OCI-M2 (cell line): Measurements from ENCODE around the gene HEG1.

Experiments used
- DNase-seq: peaks from one replicate; lab custom pipeline; 2025; ENCODE audit not compliant: unreplicated experiment; lab: John Stamatoyannopoulos, UW

HEG1 gene

DNA sequence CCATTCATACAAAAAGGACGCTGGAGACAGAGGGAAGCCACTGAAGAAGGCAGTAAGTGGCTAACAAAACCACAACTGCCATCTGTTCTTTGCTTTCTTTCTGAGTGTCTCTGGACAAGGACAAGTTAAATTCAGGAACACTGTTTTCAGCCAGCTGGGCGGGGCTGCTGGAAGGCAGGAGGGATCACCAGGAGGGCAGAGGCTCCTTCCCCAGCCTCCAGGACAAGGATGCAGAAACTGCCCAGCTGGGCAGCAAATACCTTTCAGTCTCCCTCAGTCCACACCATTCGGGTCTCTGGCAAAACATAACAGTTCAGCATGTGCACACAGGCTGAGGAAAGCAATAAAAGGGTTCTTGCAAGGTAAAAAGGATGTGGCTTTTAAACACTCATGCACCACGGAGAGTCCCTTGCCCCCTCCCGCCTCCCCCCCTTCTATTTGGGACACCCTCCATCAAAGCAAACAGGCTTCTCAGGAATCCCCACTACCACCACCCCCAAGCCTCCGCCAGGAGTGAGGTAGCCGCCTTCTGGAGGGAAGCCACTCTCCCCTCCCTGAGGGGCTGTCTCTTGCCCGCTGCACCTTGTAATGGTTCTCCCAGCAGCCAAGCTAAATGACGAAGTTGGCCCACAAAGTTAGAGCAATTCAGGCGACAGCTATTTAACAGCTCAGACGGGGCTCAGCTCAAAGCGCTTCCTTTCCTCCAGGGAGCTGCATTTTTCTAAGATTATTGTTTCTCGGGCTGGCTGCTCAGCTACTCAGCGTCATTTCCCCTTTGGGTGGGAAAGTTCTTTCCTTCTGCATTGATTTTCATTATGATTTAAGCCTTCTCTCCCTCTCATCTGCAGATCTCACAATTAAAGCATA lies 3.8 kb downstream of the HEG1 start:
- no peak for DNase-seq

DNA sequence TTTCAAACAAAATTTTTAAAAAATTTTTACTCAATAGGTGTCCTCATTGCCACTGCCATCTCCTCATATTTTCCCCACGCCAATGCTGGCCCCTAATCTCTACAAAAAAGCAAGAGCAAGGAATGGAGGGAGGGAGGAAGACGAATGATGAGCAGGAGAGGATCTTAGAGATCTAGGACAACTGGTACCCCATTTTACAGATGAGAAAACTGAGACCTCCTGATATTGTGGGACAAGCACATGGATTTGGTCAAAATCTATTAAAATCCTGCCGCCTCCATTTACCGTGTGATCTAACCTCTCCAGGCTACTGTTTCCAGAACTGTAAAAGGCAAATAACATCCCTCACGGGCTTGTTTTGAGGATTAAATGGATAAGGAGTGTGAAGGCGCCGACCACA lies 4.6 kb downstream of the HEG1 start:
- no peak for DNase-seq

DNA sequence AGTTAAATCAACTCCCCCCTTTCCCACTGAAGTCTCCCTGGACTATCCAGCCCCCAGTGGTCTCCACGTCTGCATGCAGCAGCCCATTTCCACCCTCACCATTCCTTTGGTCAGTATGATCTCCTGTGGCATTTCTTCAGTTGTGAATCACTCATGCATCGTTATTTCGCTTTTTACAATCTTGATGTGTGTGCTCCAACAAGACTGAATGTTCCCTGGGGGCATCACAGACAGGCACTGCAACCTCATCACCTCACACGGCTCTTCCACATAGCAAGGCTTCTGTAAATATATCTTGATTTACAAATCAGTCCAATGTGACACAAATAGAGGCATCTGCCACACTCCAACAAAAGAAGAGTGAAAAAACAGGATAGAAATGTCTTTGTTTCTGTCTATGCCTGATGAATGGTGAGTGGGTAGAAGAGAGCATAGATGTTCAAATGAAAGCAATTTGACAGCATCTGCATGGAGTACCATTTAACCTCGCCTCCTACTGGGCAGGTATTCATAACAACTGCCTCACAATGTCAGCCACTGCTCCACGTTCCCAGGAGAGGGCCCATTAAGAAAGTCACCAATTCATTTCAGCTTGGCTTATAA lies 5.2 kb downstream of the HEG1 start:
- no peak for DNase-seq

DNA sequence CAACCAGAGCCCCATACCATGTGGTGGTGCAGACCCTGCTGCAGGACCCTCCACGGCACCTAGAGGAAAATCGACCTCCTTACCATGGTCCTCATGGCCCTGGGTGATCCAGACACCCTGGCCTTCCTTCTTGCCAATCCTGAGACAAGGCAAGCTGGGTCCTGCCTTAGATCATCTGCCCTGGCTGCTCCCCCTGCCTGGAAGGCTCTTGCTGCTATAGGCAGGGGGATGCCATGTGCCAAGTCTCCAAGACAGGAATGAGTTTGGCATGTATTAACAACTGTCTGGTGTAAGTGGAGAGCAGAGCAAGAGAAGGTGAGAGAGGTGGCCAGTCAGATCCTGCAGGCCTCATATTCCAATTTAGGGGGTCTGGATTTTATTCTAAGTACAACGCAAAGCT lies 7.5 kb downstream of the HEG1 start:
- no peak for DNase-seq

DNA sequence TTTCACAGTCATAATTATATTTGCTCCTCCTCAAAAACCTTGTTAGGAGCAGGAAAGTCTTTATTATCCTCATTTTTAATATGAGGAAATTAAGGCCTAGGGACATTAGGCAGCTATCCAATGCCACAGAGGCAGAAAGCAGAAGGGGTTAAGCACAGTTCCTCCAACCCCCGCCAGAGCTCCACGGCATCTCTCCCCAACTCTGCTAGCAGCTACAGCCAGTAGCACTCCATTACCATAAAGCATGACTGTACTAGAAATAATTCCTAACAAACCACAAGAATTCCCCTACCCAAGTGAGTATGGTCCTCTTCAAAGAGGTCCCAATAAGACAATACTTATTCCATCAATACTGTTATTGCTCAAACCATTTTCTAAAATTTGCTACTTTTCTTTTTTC lies 9.8 kb downstream of the HEG1 start:
- DNase-seq: no peak

DNA sequence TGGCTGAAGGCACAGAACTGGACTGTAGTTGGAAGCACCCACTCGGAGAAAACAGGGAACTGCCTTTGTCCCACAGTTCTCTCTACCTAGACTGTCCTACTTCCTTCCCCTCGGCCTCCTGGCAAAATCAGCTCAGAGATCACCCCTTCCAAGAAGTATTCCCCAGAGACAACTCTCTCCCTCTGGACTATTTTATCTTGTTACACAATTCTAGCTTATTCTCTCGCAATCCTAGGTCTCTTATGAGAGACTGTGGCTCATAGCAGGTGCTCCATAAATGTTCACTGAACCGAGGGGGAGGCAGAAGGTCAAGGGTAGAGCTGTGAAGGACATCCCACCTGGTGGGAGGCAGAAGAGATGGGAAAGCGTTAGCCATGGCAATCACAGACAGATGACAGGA lies 10.6 kb downstream of the HEG1 start:
- no peak for DNase-seq

DNA sequence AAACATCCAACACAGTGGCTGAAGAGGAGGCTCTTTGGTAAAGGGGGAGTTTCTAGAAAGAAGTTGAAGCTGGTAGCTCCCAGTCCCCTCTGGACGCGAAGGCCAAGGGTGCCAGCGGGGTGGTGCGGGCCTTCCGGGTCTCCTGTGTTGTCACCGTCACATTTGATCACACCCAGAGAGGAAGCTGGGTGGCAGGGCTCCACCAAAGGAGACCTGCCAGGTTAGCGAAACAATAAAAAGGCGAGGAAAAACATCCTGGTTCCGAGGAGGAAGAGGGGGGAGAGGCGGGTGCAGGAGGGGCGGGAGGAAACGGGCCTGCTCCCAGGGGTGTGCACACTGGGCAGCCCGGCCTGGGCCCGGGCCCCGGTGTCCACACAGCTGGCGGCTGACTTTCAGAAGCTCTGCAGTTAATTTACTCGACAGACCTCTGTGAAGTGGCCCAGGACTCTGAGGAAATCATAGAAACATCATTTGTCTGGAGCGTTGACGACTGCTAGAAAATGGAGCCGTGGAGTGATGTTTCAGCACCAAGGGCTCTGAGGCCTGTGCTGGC lies 12.1 kb downstream of the HEG1 start:
- no peak for DNase-seq

DNA sequence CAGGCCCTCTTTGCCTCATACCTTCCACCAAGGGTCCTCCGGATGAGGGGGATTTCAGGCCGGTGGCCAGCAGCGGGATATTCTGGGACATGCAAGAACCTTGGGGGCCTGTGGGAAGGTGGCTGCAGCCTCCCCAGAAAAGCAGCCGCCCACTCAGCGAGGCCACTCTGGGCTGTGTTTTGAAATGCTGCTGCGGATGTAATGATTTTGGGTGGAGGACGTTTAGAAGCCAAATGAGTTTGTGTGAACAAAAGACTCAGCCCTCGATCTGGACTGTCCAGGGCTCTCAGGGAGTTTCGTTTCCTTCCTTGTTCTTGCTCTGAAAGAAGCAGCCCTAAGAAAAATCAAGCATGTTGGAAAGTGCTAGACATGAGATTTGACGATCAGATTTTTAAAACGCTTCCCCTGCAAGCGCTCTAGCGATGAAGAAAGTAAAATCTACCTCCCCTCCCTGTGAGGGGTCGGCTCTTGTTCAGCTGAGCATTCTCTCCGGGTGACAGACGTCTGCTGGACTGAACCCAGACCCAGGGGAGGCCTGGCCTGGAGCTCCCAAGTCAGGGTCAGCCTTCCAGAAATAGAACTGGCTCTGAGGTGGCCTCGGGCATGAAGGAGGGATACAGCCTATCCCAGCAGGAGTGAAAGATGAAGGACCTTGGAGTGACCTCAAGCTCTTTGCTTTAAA lies 12.9 kb downstream of the HEG1 start:
- no peak for DNase-seq

DNA sequence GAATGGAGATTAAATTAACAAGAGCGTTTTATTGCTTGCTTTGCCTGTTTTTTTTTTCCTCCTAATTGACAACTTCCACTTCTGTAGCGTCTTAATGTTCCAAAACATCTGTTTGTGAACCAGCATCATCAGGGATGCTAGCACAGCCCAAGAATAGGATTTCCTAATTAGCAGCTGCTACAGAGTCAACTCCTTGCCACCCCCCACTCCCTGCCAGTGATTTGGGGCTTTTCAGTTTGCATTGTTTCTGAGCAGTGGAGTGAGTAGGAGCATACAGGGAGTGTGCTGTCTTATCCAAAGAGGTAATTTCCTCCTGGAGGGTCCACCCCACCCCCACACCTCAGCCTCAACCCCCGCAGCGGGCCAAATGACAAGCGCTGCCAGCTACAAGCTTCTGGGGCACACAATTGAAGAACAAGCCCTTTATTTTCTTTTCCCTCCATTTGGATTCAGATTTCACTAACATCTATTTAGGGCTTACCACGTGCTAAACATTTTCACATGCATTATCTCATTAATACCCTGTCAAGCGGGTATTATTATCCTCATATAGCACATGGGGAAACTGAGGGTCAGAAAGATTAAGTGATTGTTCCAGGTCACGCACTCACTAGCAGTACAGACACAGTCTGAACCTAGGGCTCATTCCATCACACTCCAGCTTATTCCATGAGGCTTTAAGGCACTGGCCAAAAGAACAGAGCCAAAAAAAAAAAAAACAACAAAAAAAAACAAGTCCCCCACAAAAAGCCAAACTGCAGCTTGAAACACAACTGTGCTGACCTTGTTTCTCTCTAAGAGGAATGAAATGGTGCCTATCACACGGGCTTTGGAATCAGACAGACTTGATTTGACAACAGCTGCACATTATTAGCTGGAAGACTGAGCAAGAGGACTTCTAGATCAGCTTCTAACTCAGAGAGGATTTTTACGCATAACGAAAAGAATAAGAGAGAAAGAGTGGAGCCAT lies 16.4 kb downstream of the HEG1 start:
- DNase-seq: no peak

DNA sequence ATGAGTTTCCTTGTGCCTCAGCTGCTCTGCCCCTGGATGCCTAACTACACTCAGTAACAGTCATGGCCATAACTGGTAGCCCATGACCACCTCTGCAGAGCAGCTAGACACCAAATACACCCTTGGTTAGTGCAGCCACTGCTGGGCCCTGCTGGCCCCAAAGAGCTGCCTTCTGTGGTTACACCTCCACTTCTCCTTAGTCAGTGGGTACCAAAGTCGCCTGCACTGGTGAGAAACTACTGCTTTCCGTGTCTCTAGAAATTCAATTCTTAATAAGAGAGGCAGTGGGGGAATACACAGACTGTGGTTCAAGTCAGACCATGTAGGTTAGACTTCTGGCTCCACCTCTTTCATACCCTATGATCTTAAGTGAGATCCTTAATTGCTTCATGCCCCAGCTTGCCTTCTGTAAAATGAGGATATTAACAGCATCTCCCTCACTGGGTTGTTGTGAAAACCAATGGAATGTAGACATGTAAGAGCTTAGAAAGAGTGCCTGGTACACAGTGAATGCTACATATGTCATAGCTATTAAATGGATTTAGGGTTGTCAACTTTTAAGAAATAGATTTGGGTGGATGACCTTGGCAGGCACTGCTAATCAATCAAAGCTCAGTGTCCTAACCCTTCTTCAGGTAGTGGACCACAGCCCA lies 18.2 kb downstream of the HEG1 start:
- no peak for DNase-seq

DNA sequence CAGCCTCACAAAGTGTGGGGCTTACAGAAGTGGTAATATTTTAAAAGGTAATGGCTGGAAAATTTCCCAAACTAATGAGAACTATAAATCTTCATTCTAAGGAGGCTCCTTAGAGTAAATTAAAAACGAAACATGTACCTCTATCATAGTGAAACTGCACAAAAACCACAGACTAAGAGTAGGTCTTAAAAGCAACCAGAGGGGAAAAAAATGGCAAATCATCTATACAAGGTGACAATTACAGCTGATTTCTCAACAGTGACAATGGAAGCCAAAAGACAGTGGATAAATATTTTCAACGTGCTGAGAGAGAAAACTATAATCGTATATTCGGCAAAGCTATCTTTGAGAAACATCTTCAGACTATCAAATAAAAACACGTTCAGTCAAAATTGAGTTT lies 20.6 kb downstream of the HEG1 start:
- DNase-seq: no peak

DNA sequence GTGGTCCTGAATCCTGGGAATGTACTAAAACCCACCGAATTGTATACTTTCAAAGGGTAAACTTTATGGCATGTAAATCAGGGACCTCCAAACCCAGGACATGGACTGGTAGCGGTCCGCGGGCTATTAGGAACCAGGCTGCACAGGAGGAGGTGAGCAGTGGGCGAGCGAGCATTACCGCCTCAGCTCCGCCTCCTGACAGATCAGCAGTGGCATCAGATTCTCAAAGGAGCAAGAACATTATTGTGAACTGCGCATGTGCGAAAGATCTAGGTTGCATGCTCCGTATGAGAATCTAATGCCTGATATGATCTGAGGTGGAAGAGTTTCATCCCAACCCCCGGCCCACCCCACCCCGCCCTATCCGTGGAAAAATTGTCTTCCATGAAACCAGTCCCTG lies 22.2 kb downstream of the HEG1 start:
- no peak for DNase-seq

DNA sequence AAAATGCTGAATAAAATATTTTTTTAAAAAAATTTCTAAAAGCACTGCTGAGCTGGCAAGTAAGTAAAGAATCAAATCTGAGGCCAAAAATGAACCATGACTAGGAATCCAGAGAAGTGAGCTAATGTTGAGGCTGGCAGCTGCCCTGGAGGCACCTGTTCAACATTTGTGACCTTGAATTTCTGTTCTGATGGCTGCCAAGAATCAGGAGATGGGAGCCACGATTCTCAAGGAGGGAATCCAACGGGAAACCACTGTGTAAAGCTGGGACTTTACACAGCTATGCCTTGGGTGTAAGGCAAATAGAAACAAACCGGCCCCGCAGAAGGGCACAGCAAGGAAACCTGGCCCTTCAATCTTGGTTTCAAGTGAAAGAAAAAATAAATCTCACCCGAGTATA lies 22.7 kb downstream of the HEG1 start:
- DNase-seq: no peak

DNA sequence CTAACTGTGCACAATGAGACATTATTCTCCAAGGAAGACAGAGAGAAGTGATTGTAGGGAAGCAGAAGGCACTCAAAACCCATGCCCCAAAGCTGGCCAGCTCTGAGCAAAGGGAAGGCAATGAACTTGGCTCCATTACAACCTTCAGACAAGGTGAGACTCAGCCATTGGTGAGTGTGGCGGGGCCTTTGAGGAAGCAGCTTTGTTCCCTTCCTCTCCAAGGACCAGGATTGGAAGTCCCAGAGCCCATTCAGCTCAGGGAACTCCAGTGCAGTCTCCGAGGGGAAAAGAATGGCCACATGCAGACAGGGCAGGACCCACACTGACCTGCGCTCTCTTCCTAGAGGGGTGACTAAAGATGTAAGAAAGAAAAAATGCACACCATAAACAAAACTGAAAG lies 23.1 kb downstream of the HEG1 start:
- DNase-seq: no peak

DNA sequence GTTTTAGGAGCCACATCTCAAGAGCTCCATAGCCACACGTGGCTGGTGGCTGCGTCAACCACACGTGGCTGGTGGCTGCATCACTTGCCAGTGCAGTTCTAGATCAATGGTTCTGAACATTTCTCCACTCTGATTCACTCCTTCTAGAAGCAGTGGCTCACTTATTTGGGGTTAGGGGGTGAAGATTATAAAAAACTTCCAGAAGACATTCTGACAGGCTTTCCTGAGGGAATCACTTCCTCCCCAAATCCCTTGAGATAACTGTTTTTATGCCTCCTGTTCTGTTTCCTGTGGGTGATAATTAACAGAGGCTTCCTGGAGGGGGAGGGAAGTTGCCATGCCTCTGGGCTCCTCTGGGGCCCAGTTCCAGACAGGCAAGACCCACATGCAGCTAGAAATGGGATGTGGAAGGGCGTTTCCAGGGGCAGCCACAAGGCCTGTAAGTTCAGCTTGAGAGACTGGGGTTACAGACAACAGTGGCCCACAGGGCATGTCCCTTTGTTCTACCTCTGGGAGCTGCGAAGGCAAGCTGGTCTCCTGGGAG lies 23.6 kb downstream of the HEG1 start:
- no peak for DNase-seq

DNA sequence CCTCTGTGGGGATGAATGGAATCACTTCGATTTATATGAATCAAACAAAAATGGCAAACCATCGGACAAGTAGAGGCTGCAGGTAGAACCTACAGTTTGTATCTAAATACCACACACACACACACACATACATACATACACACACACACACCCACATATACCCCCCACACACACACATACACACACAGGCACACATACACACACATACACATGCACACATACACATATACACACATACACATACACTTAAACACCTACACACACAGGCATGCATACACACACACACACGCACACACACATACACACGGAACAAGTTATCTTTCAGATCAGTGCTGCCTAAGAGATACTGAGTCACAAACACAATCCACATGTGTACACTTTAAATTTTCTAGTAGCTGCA lies 24.3 kb downstream of the HEG1 start:
- no peak for DNase-seq

DNA sequence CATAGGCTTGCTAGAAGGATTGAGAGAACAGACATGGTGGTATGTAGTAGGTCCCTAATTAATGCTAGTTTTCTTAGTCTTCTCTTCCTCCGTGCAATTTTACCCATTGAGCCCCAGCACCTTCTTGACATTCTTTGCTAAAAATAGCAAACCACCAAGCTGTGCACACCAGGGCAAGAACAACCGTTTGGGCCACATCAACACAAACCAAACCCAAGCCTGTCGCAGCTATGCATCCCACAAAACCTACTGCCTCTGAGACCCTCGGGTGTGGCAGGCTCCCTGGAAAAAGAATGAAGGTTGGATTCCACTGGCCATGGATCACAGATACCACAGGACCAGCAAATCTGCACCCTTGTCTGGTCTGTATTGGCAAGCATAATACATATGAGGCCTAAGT lies 27.1 kb downstream of the HEG1 start:
- no peak for DNase-seq

DNA sequence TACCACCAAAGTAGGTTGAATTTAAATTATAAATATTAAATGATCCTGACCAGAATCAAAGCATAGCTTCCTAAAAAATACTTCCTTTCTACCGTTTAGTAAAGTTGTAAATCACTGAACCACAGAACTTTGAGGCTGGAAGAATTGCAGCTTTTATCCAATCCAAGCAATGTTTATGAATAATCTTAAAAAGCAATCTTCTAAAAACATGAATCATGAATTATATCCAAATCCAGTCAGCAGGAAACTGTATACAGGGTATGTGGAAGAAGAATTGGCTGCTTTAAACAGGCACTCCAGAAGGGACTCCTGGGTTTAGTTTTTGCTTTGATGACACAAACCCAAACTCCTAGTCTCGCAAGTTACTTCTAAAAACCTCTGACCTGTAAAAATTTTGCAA lies 30.2 kb downstream of the HEG1 start:
- no peak for DNase-seq

DNA sequence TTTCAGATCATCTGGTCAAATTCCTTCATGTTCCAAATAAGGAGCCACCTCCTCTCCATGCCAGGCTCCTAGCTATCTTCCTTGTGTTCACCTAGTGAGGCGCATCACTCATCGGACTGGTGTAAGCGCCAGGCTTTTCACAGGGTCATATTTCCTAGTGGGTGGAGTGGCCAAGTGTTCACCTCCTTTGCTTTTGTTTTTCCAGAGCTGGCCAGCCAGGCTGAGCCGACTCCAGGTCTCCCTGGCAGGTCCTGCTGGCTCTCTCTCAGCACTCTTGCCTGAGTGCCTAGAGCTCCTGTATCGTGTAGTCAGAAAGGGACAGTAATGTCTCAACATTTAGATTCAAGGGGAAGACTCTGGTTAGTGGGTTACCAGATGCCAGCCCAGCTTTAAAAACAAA lies 31.0 kb downstream of the HEG1 start:
- DNase-seq: no peak
